SU-DHL-6 (cell line): Measurements from ENCODE around the gene USP30.

ENCODE experiments used
- H2AFZ ChIP-seq: fragments of 200-600 bp; sonication (generic); 2 replicates; pipeline ENCODE4 v1.6.1; 2014; ENCODE audit warnings: low read depth, mild to moderate bottlenecking, moderate library complexity, mixed read lengths, antibody characterized with exemption, low read length; ENCODE audit not compliant: severe bottlenecking
- H3F3A ChIP-seq: fragments of 200-600 bp; shearing (Covaris generic); 2 replicates; pipeline ENCODE4 v1.6.0; 2016; ENCODE audit warnings: antibody characterized with exemption, mild to moderate bottlenecking; ENCODE audit not compliant: insufficient read depth
- H3K27ac ChIP-seq: fragments of 200-600 bp; sonication (generic); 2 replicates; pipeline ENCODE4 v1.5.1; 2016; ENCODE audit warnings: low read depth, mild to moderate bottlenecking, low read length, moderate library complexity, mixed read lengths
- H3K27me3 ChIP-seq: fragments of 200-600 bp; sonication (generic), shearing (Covaris generic); 2 replicates; pipeline ENCODE4 v1.6.0; 2014; ENCODE audit warnings: mild to moderate bottlenecking, low read length
- H3K36me3 ChIP-seq: fragments of 200-600 bp; sonication (generic); 2 replicates; pipeline ENCODE4 v1.6.1; 2014; ENCODE audit warnings: mild to moderate bottlenecking, low read length, mixed read lengths
- H3K4me2 ChIP-seq: fragments of 300-600, 200-600 bp; shearing (Covaris generic), sonication (generic); 2 replicates; pipeline ENCODE4 v1.6.0; 2014; ENCODE audit warnings: low read length, low read depth, mild to moderate bottlenecking; ENCODE audit not compliant: poor library complexity, severe bottlenecking
- H3K4me3 ChIP-seq: fragments of 200-600 bp; sonication (generic); 2 replicates; pipeline ENCODE4 v1.5.1; 2014; ENCODE audit warnings: antibody characterized with exemption, low read length, mild to moderate bottlenecking, mixed read lengths; ENCODE audit not compliant: insufficient read depth, poor library complexity, severe bottlenecking
- H3K79me2 ChIP-seq: fragments of 200-600 bp; sonication (generic); 2 replicates; pipeline ENCODE4 v1.6.1; 2014; ENCODE audit warnings: mild to moderate bottlenecking, low read length, moderate library complexity; ENCODE audit not compliant: insufficient read depth
- H3K9ac ChIP-seq: fragments of 200-600 bp; sonication (generic); 2 replicates; pipeline ENCODE4 v1.7.0; 2014; ENCODE audit warnings: mild to moderate bottlenecking, low read length
- H3K9me2 ChIP-seq: fragments of 200-600 bp; sonication (generic); replicated peaks from 2 replicates; pipeline ENCODE4 v1.6.1; 2014; ENCODE audit warnings: low read length; ENCODE audit not compliant: insufficient read depth
- H3K9me3 ChIP-seq: fragments of 200-600 bp; sonication (generic); 2 replicates; pipeline ENCODE4 v1.6.1; 2014; ENCODE audit warnings: low read length, mixed read lengths; ENCODE audit not compliant: insufficient read depth
- H4K20me1 ChIP-seq: fragments of 200-600 bp; sonication (generic); 2 replicates; pipeline ENCODE4 v1.6.1; 2014; ENCODE audit warnings: low read depth, mild to moderate bottlenecking, antibody characterized with exemption, low read length, moderate library complexity, mixed read lengths
- CTCF ChIP-seq: fragments of 200-600 bp; sonication (generic); IDR thresholded peaks from one replicate; pipeline ENCODE4 v1.5.1; 2017; ENCODE audit warnings: antibody characterized with exemption, mild to moderate bottlenecking, low read length, moderate library complexity; ENCODE audit not compliant: insufficient read depth, poor library complexity, severe bottlenecking
- EZH2phosphoT487 ChIP-seq: fragments of 200-600 bp; sonication (generic), shearing (Covaris generic); conservative IDR thresholded peaks from 2 replicates; pipeline ENCODE4 v1.6.1; 2018; ENCODE audit warnings: mild to moderate bottlenecking, antibody characterized with exemption, low read length, moderate library complexity, mixed read lengths

USP30 gene

DNA sequence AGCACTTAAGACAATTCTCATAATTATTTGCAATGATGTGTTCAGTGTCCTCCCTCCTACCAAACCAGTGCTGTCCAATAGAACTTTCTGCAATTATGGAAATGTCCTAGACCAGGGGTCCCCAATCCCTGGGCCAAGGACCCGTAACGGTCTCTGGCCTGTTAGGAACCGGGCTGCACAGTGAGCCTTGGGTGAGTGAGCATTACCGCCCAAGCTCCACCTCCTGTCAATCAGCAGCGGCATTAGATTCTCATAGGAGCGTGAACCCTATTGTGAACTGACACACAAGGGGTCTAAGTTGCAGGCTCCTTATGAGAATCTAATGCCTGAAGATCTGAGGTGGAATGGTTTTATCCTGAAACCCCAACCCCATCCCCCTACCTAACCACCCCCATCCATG is 35.4 kb upstream of the USP30 start:
- Histone ChIP-seq H3K9ac (no peak overlapping the region), H3K4me3 (no peak overlapping the region), H3K36me3 (no peaks in the 10 kb centered on the region), H3K79me2 (no peaks in the 10 kb centered on the region), H3K27me3 (0 out of 2 replicates have a peak, but pooled peaks cover 3% of the 10 kb centered on the region), H3K4me2 (no peak overlapping the region), H2AFZ (no peak overlapping the region), H3F3A (no peaks in the 10 kb centered on the region), H3K9me3 (no peaks in the 10 kb centered on the region), H4K20me1 (no peaks in the 10 kb centered on the region), H3K27ac (no peak overlapping the region), H3K9me2 (no peaks in the 10 kb centered on the region)
- TF ChIP-seq CTCF (no peak), EZH2phosphoT487 (no peak)

DNA sequence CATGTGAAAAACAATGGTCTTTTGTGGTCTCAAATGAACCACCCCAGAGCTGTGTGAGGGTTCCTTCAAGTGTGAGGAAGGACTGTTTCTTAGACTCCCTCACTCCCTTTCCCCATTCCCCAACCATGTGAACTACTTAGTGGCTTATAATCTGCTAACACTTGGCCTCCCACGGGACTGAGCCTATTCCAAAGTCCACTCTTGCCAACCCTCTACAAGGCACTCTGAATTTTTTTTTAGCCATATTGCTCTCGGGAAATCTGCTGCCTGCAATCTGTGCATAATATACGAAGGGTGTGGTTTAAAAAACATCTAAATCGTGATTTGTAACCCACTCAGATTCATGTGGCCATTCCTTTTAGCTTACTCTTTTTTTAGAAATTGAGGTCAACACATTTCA is 34.1 kb upstream of the USP30 start:
- Histone ChIP-seq H3F3A (no peaks in the 10 kb centered on the region), H3K79me2 (no peaks in the 10 kb centered on the region), H3K9me3 (no peaks in the 10 kb centered on the region), H3K27ac (no peak overlapping the region), H3K36me3 (no peaks in the 10 kb centered on the region), H3K27me3 (0 out of 2 replicates have a peak, but pooled peaks cover 3% of the 10 kb centered on the region), H2AFZ (no peak overlapping the region), H3K4me2 (no peak overlapping the region), H3K4me3 (no peak overlapping the region), H4K20me1 (no peaks in the 10 kb centered on the region), H3K9ac (no peak overlapping the region), H3K9me2 (no peaks in the 10 kb centered on the region)
- no peak for TF ChIP-seq CTCF
- TF ChIP-seq EZH2phosphoT487, result no peak

GRCh38 chr12:109020146-109020795 is 32.1 kb upstream of the USP30 start:
- Histone ChIP-seq H3K79me2 (no peaks in the 10 kb centered on the region), H2AFZ (no peak overlapping the region), H3K4me3 (no peak overlapping the region), H3F3A (no peaks in the 10 kb centered on the region), H3K9me2 (no peaks in the 10 kb centered on the region), H3K9me3 (no peaks in the 10 kb centered on the region), H3K27ac (no peak overlapping the region), H3K4me2 (no peak overlapping the region), H3K36me3 (no peaks in the 10 kb centered on the region), H4K20me1 (no peaks in the 10 kb centered on the region), H3K27me3 (0 out of 2 replicates have a peak, but pooled peaks cover 3% of the 10 kb centered on the region), H3K9ac (no peak overlapping the region)
- no peak for TF ChIP-seq CTCF
- no peak for TF ChIP-seq EZH2phosphoT487
